NCI-H1092 treated with DMSO at 0.1 percent for 48 hours (cell line): Measurements from ENCODE around the gene ZNF618.

Source experiments
- DNase-seq: peaks from one replicate; lab custom pipeline; 2025; lab: John Stamatoyannopoulos, UW

ZNF618 gene

DNA sequence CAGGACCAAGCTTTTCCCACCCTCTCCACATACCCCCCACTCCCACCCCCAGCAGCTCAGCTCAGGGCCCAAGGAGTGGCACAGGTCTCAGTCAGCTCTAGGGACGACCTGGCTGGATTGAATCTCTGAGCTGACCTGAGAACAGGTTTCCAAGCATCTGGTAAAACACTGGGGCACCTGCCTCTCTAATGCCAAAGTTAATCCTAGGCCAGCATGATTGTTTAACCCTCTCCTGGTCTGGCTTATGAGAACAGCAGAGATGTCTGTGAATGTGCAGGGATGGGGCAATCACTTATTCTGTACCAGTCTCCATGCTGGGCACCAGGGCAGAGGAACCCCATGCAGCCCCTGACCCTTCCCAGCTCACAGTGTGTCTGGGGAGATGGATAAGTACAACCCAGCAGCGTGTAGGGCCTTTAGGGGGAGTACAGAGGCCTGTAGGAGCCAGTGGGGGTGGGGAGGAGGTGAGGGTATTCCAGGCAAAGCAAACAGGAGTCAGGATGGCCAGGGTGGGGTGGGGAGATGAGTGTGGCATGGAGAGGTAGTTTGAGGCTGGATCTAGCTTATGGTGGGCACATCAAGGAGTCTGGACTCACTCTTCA is 223.7 kb downstream of the ZNF618 start:
- no peak for DNase-seq

DNA sequence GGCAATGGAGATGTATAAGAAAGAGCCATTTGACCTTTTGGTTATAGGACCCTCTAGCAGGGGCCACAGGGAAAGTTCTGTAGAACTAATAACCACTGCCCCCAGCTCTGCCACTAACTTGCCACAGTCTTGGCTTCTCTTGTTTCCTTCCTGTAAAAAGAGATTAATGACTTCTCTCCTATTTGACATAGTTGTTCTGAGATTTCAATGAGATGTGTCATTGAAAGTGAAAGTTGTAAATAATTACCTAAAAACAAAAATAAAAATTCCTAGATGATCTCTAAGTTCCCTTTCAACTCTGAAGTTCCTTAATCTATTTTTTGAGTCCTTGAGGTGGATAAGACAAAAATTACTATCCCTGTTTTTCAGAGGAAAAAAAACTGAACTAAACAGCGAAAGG is 224.4 kb downstream of the ZNF618 start:
- no peak for DNase-seq

- DNase-seq = no peak
Observed at GRCh38 chr9:114102484-114102883, 226.4 kb downstream of the ZNF618 start.

DNA sequence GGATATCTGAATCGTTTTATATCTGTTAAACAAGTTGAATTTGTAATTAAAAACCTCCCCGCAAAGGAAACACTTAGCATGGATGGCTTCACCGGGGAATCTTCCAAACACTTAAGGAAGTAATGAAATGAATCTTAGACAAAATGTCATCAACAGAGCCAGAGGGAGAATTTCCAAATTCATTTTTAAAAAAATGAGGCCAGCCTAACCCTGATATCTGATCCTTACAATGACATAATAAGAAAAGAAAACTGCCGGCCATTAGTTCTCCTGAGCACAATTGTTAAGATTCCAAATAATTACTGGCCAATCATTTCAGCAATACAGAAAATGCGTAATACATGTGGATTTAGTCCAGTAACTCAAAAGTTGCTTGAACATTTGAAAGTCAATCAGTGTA is 229.1 kb downstream of the ZNF618 start:
- DNase-seq = no peak
